Stomach (tissue), 4 donors: ENCODE measurements around the gene MSX2.

Experiments used
- EP300 ChIP-seq: sonication (generic); formaldehyde crosslinking; IDR thresholded peaks from one replicate; pipeline ENCODE4 v1.6.1; 2017; ENCODE audit warnings: antibody characterized with exemption
- POLR2A ChIP-seq, 4 donors: fragments of 450-650 bp; IDR thresholded peaks; one replicate each; pipeline ENCODE4 v1.6.1; 2016; ENCODE audit warnings: antibody characterized with exemption in 4 of 4, control low read depth in 2 of 4, mild to moderate bottlenecking in 1 of 4, moderate library complexity in 1 of 4
- POLR2AphosphoS5 ChIP-seq, 3 donors: sonication (generic); formaldehyde crosslinking; IDR thresholded peaks; one replicate each; pipeline ENCODE4 v1.6.1; 2016; ENCODE audit warnings: antibody characterized with exemption in 3 of 3
- TF ChIP-seq, protein P1 (sequence below), 7 experiments: fragments of 450-650 bp in 4 of 7; fragments of 200-600 bp in 3 of 7; sonication (generic) in 3 of 7; IDR thresholded peaks; one replicate each; pipeline ENCODE4 v1.5.1; 2016 to 2019; ENCODE audit warnings: antibody characterized with exemption in 7 of 7, control low read depth in 2 of 7, mild to moderate bottlenecking in 1 of 7

DNA sequence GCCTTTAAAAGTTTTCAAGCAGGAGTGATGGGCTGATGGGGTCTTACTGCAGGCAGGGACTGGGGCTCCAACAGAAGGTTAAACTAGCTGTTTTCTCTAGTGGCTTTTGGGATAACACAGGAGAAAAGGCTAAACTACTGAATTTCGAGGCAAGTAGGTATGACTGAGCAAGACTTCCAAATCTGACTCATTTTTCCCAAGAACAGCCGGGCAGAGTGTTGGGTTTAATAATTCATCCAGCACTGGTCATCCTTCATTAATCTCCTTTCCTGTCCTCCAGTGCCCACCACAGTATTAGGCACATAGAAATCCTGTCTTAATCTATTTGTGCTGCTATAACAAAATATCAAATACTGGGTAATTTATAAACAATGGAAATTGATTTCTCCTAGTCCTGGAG is 20.5 kb downstream of the MSX2 start:
- TF ChIP-seq, protein P1, sequence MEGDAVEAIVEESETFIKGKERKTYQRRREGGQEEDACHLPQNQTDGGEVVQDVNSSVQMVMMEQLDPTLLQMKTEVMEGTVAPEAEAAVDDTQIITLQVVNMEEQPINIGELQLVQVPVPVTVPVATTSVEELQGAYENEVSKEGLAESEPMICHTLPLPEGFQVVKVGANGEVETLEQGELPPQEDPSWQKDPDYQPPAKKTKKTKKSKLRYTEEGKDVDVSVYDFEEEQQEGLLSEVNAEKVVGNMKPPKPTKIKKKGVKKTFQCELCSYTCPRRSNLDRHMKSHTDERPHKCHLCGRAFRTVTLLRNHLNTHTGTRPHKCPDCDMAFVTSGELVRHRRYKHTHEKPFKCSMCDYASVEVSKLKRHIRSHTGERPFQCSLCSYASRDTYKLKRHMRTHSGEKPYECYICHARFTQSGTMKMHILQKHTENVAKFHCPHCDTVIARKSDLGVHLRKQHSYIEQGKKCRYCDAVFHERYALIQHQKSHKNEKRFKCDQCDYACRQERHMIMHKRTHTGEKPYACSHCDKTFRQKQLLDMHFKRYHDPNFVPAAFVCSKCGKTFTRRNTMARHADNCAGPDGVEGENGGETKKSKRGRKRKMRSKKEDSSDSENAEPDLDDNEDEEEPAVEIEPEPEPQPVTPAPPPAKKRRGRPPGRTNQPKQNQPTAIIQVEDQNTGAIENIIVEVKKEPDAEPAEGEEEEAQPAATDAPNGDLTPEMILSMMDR (IDR thresholded peaks at IDR 0.05) = no peak
- TF ChIP-seq POLR2A (IDR thresholded peaks at IDR 0.05) (no peak), EP300 (no peak), POLR2AphosphoS5 (IDR thresholded peaks at IDR 0.05) (no peak)
